Spleen (tissue), 11 donors: ENCODE measurements around the gene TIE1. TPM values are rescaled to one million over a fixed set of nuclear protein-coding genes. Genes with fewer than 3 reads are reported as not detected.

Source experiments
- DNase-seq: peaks from one replicate; pipeline ENCODE4 v3.0.0-alpha.2; 2020
- H3K27ac ChIP-seq, 8 donors: fragments of 200-600 bp; sonication (generic) in 7 of 8; 1 replicate in 4 of 8; 2 replicates in 4 of 8; pipeline versions ENCODE4 v1.5.0 to v1.8.0; 2016 to 2021; ENCODE audit warnings: inconsistent platforms in 4 of 8, mild to moderate bottlenecking in 4 of 8, moderate library complexity in 1 of 8
- H3K27me3 ChIP-seq, 7 donors: fragments of 200-600 bp; sonication (generic) in 6 of 7; replicated peaks in 1 of 7; 1 replicate in 4 of 7; 2 replicates in 3 of 7; pipeline versions ENCODE4 v1.5.0 to v1.8.0; 2016 to 2021; ENCODE audit warnings: inconsistent platforms in 3 of 7, mild to moderate bottlenecking in 1 of 7
- H3K36me3 ChIP-seq, 6 donors: fragments of 200-600 bp; sonication (generic) in 5 of 6; 1 replicate in 4 of 6; 2 replicates in 2 of 6; pipeline versions ENCODE4 v1.5.0 to v1.8.0; 2016 to 2021; ENCODE audit warnings: inconsistent platforms in 2 of 6
- H3K4me1 ChIP-seq, 6 donors: fragments of 200-600 bp; sonication (generic) in 5 of 6; 1 replicate in 3 of 6; 2 replicates in 3 of 6; pipeline versions ENCODE4 v1.5.0 to v1.8.0; 2016 to 2021; ENCODE audit warnings: inconsistent platforms in 3 of 6
- H3K4me3 ChIP-seq, 8 donors: fragments of 200-600 bp; sonication (generic) in 7 of 8; 1 replicate in 4 of 8; 2 replicates in 4 of 8; pipeline versions ENCODE4 v1.5.0 to v1.8.0; 2016 to 2021; ENCODE audit warnings: inconsistent platforms in 4 of 8, mild to moderate bottlenecking in 4 of 8, moderate library complexity in 2 of 8
- H3K9me3 ChIP-seq, 8 donors: fragments of 200-600 bp; sonication (generic) in 7 of 8; 1 replicate in 4 of 8; 2 replicates in 4 of 8; pipeline versions ENCODE4 v1.5.0 to v1.8.0; 2016 to 2021; ENCODE audit warnings: inconsistent platforms in 4 of 8
- POLR2A ChIP-seq, 3 donors: fragments of 450-650 bp; IDR thresholded peaks; one replicate each; pipeline ENCODE4 v1.5.1; 2017; ENCODE audit warnings: antibody characterized with exemption in 3 of 3, mild to moderate bottlenecking in 1 of 3
- POLR2AphosphoS5 ChIP-seq, 3 donors: sonication (generic); formaldehyde crosslinking; IDR thresholded peaks; one replicate each; pipeline ENCODE4 v1.5.1; 2017; ENCODE audit warnings: antibody characterized with exemption in 3 of 3
- WGBS, 5 donors: extraction: QIAGEN DNeasy Blood & Tissue Kit in 3 of 5; methylation state at CpG; one replicate each; pipeline versions ENCODE4 v1.1.5 to v1.1.7; 2013 to 2018; 5-methylcytosine and 5-hydroxymethylcytosine counted together
- intact Hi-C: fragments of 100-400 bp; cut with DNase I; formaldehyde crosslinking; loops from one replicate; pipeline ENCODE4 v1.15.0; 2023; ENCODE audit warnings: low total_unique reads
- microRNA-seq, 3 donors: library from miRNA; unstranded; fragments of <30 nt; microRNA quantifications; one replicate each; pipeline versions ENCODE4 to v1.1.0, GENCODE V29; 2019 to 2020
- polyA plus RNA-seq, 3 donors: library from polyadenylated mRNA; stranded (reverse); fragments of 200-250 nt; gene quantifications; one replicate each; pipeline ENCODE4 v1.2.1, GENCODE V29; 2013
- total RNA-seq, 7 donors: library from RNA; depleted of rRNA in 3 of 7; stranded (reverse); fragments of >200 nt in 3 of 7; fragmentation: NEBNext Ultra II Directional in 4 of 7; extraction: Animal tissue kit (Norgen Biotek cat#: 25700) in 4 of 7; gene quantifications; one replicate each; pipeline versions ENCODE4 v1.1.0 to v1.2.1, GENCODE V29; 2016 to 2021
- TF ChIP-seq, protein P1 (sequence below), 11 experiments: fragments of 200-600 bp in 7 of 11; fragments of 450-650 bp in 4 of 11; sonication (generic) in 4 of 11; IDR thresholded peaks in 8 of 11; conservative IDR thresholded peaks in 3 of 11; 1 replicate in 7 of 11; 2 replicates in 4 of 11; pipeline versions ENCODE4 v1.4.0 to v1.8.0; 2016 to 2021; ENCODE audit warnings: antibody characterized with exemption in 11 of 11, inconsistent platforms in 4 of 11, mild to moderate bottlenecking in 1 of 11
- donor health status: healthy with polysubstance abuse.
- donor health status: DM: no; HTN: no; CAD: no; lungs with moderate emphysema.
- donor health status: DM: no; HTN: no; CAD: no.
- donor health status: Bipolar disorder and iron deficiency.
- donor health status: healthy.
- donor health status: DM: no; HTN: no; CAD: no.
- donor health status: DM: yes; HTN: yes; CAD: no.

TIE1 gene
- total and polyA plus RNA-seq, 10 donors, result 4.9 to 81.8 (median 55.7) TPM

DNA sequence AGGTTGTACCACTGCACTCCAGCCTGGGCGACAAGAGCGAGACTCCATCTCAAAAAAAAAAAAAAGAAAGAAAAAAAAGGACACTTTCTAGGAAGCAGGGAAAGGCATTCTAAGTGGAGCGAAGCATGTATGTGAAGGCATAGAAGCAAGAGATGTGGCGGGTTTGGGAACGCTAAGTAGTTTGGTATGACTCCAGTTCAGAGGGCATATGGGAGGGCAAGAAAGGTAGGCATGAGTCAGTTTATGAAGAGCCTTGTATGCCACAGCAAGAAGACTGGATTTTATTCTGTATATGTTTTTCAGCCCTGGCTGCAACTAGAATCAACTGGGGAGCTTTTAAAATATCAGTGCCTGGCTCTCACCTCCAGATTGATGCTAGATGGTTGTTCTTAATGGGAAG, 71.4 kb downstream of the TIE1 start:
- Histone ChIP-seq H3K27me3 (no peaks in the 10 kb centered on the region), H3K4me1 (peaks cover 8 to 54% (median 19%) of the 10 kb centered on the region in 6 donors), H3K36me3 (peaks cover 0 to 24% (median 0%) of the 10 kb centered on the region in 6 donors), H3K27ac (peak overlapping the region in 3 of 8 donors; percentile 13 to 53 (median 38)), H3K4me3 (no peak overlapping the region), H3K9me3 (no peaks in the 10 kb centered on the region)
- 95 to 98% (median 97%) methylated on average over 5 of the region's 5 CpGs for WGBS, 5 donors
- intact Hi-C loops, result no loop called here
- no peak for DNase-seq
- TF ChIP-seq POLR2A (IDR thresholded peaks at IDR 0.05) (no peak), POLR2AphosphoS5 (IDR thresholded peaks at IDR 0.05) (no peak)
- TF ChIP-seq, protein P1, sequence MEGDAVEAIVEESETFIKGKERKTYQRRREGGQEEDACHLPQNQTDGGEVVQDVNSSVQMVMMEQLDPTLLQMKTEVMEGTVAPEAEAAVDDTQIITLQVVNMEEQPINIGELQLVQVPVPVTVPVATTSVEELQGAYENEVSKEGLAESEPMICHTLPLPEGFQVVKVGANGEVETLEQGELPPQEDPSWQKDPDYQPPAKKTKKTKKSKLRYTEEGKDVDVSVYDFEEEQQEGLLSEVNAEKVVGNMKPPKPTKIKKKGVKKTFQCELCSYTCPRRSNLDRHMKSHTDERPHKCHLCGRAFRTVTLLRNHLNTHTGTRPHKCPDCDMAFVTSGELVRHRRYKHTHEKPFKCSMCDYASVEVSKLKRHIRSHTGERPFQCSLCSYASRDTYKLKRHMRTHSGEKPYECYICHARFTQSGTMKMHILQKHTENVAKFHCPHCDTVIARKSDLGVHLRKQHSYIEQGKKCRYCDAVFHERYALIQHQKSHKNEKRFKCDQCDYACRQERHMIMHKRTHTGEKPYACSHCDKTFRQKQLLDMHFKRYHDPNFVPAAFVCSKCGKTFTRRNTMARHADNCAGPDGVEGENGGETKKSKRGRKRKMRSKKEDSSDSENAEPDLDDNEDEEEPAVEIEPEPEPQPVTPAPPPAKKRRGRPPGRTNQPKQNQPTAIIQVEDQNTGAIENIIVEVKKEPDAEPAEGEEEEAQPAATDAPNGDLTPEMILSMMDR (IDR thresholded peaks at IDR 0.05 in 8 of 11, conservative IDR thresholded peaks at IDR 0.05 in 3 of 11), result no peak

Small RNA genes within 50 kb of the gene (microRNA-seq; reads per million reads assigned to microRNA genes)
- gene MIR6734, result 2.0 to 3.9 (median 3.6) reads per million in 3 donors

Other genes starting within 250 kb of the TIE1 start
- gene EBNA1BP2, start 128.7 kb upstream of the TIE1 start, total RNA-seq, result 10 to 100 TPM; 22.7 to 37.1 (median 27.5) TPM
- 10 to 100 TPM; 31.4 to 49.7 (median 48.6) TPM for gene EBNA1BP2, start 128.7 kb upstream of the TIE1 start, polyA plus RNA-seq
- not detected for gene CFAP57, start 128.7 kb upstream of the TIE1 start, total RNA-seq
- under 1 TPM; 0.03 to 0.07 (median 0.05) TPM for gene CFAP57, start 128.7 kb upstream of the TIE1 start, polyA plus RNA-seq
- not detected for gene TMEM125, start 31.0 kb upstream of the TIE1 start, total RNA-seq
- gene TMEM125, start 31.0 kb upstream of the TIE1 start, polyA plus RNA-seq, result under 1 TPM in 2 of 3 donors, not detected in 1; 0.05 to 0.06 TPM
- gene C1orf210, start 15.4 kb upstream of the TIE1 start, total RNA-seq, result not detected
- gene C1orf210, start 15.4 kb upstream of the TIE1 start, polyA plus RNA-seq, result not detected
- gene MPL, start 36.8 kb downstream of the TIE1 start, total RNA-seq, result 1 to 10 TPM in 4 of 7 donors, under 1 TPM in 2, not detected in 1; 0.47 to 2.2 (median 1.3) TPM
- not detected for gene MPL, start 36.8 kb downstream of the TIE1 start, polyA plus RNA-seq
- gene CDC20, start 58.0 kb downstream of the TIE1 start, total RNA-seq, result 10 to 100 TPM in 4 of 7 donors, 1 to 10 TPM in 3; 3.8 to 18.4 (median 12.5) TPM
- 10 to 100 TPM in 1 of 3 donors, 1 to 10 TPM in 2; 2.1 to 25.9 (median 7.0) TPM for gene CDC20, start 58.0 kb downstream of the TIE1 start, polyA plus RNA-seq
- gene ELOVL1, start 67.0 kb downstream of the TIE1 start, total RNA-seq, result 10 to 100 TPM; 42.9 to 78.7 (median 54.1) TPM
- 10 to 100 TPM; 38.7 to 55.5 (median 43.2) TPM for gene ELOVL1, start 67.0 kb downstream of the TIE1 start, polyA plus RNA-seq
- 10 to 100 TPM; 24.8 to 38.3 (median 30.5) TPM for gene MED8, start 88.8 kb downstream of the TIE1 start, total RNA-seq
- gene MED8, start 88.8 kb downstream of the TIE1 start, polyA plus RNA-seq, result 10 to 100 TPM; 18.3 to 23.8 (median 22.3) TPM
- 100 to 1,000 TPM in 3 of 7 donors, 10 to 100 TPM in 4; 64.7 to 115 (median 75.7) TPM for gene SZT2, start 88.9 kb downstream of the TIE1 start, total RNA-seq
- gene SZT2, start 88.9 kb downstream of the TIE1 start, polyA plus RNA-seq, result 10 to 100 TPM in 2 of 3 donors, 1 to 10 TPM in 1; 9.4 to 35.6 (median 16.7) TPM
- gene HYI, start 152.9 kb downstream of the TIE1 start, total RNA-seq, result 10 to 100 TPM; 24.2 to 47.3 (median 38.6) TPM
- gene HYI, start 152.9 kb downstream of the TIE1 start, polyA plus RNA-seq, result 10 to 100 TPM; 23.2 to 67.2 (median 59.9) TPM
- gene PTPRF, start 229.9 kb downstream of the TIE1 start, total RNA-seq, result 10 to 100 TPM in 6 of 7 donors, 1 to 10 TPM in 1; 8.3 to 25.0 (median 14.8) TPM
- gene PTPRF, start 229.9 kb downstream of the TIE1 start, polyA plus RNA-seq, result 1 to 10 TPM; 2.7 to 3.9 (median 3.5) TPM